HG02623 (cell line): ENCODE measurements around the gene CENPL.
"Not testable (repeated sequence)": the region's sequence is repeated elsewhere in the genome, so short reads cannot be mapped to it uniquely, and the experiment has no call there.

Source experiments
- ATAC-seq: cut with Tn5 transposase; IDR thresholded peaks from one replicate; pipeline ENCODE4 v1.9.1; 2021; ENCODE audit warnings: moderate library complexity; ENCODE audit not compliant: unreplicated experiment

Gene CENPL, protein sequence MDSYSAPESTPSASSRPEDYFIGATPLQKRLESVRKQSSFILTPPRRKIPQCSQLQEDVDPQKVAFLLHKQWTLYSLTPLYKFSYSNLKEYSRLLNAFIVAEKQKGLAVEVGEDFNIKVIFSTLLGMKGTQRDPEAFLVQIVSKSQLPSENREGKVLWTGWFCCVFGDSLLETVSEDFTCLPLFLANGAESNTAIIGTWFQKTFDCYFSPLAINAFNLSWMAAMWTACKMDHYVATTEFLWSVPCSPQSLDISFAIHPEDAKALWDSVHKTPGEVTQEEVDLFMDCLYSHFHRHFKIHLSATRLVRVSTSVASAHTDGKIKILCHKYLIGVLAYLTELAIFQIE

DNA sequence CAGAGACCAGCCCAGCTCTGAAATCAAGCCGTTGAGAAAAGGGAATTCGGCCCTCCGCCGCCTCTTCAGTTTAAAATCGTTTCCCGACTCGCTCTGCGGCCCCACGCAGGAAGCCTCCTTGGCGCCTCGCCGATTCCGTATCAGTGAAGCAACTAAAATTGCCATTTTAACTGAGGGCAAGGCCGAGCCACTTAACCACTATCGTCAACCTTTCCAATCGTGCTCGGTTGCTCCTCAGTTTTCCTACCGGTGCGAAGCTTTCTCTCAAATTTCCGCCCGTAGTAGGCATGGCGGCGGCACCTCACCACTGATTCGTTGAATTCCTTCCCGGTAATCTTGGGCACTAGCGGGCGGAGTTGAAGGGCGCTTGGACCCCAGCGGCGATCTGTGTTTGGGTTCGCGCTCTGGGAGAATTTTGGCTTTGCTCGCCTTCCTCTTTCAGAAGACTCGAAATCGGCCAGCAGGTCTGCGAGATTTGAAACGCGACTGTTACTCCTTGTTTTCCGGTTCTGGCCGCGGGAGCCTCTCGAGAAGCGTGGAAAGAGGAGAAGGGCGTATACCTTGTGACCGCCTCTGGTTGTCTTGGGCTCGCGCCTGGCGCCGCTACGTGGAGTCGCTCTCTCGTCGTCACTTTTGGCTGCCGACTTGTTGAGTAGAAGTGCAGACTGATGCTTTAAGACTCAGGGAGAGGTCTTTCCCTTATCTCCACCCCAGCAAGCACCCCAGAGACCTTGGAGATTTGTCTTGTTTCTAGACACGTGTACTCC, at the start of gene CENPL, which contains the start of gene DARS2:
CENPL (minus strand) TSS at position 569 of the 767 bp plus-strand sequence. CDS start 13,584 bp downstream, outside the sequence.
DARS2 (plus strand) TSS at position 359 of the 767 bp plus-strand sequence. CDS start 557 bp downstream, outside the sequence.
- ATAC-seq = peak; percentile 85

DNA sequence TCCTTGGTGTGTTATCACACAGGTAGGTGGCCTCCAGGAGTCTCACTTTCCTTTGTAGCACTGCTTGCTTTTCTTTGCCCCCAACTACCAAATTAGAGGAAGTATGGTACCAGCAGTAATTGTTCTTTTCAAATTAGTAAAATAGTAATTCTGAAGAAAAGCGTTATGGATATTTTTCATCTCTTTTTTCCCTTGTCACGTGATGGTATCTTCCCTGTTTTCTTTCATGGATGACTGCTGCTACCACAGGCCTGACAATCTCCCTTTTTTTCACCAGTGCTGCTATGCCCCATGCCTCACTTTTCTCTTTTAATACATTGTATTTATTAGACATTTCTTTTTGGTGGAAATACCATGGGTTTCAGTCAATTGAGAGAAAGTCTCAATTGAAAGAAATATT, 46.8 kb upstream of the CENPL start:
- no peak for ATAC-seq

DNA sequence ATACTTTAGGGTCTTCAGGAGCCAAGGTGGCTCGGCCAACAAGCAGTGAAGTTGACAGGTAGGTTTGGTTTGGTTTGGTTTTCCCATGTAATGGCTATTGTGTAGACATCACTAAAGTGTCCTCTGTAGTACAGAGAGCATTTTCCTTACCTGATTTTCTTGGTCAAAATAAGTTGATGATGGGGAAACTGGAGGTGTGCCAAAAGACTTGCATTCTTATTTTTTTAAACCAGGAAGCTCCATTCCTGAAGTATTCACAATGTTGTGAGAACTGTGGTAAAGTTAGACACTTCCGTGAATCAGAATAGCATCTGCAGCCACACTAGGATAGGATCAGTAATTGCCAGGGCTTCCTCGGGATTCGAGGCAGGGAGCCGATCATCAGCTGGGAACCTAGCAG, 46.4 kb upstream of the CENPL start:
- no peak for ATAC-seq

DNA sequence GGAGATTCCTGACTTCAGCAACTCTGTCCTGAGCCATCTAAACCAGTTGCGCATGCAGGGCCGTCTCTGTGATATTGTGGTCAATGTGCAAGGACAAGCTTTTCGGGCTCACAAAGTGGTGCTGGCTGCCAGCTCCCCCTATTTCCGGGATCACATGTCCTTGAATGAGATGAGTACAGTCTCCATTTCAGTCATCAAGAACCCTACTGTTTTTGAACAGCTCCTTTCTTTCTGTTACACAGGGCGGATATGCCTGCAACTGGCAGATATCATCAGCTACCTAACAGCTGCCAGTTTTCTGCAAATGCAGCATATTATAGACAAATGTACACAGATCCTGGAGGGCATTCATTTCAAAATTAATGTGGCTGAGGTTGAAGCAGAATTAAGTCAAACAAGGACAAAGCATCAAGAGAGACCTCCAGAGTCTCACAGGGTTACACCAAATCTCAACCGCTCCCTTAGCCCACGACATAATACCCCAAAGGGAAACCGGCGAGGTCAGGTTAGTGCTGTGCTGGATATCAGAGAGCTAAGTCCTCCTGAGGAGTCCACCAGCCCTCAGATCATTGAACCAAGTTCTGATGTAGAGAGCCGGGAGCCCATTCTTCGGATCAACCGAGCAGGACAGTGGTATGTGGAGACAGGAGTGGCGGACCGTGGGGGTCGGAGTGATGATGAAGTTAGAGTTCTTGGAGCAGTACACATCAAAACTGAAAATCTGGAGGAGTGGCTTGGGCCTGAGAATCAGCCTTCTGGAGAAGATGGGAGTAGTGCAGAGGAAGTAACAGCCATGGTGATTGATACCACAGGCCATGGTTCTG, 45.8 kb upstream of the CENPL start:
- no peak for ATAC-seq

DNA sequence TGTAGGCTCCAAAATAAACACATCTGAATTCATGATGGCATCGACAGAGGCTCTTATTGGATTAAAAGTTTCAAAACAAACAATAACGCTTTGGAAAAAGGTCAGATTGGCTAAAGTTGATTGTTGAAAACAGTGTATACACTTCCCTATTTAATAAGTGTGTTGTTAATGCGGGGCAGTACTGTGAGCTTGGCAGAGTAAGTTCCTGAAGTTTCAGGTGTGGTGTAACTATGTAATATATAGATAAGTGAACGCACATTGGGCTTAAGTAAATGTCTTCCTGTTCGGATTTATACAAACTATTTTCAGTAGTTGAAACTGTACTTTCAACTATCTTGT, 44.3 kb upstream of the CENPL start:
- no peak for ATAC-seq

DNA sequence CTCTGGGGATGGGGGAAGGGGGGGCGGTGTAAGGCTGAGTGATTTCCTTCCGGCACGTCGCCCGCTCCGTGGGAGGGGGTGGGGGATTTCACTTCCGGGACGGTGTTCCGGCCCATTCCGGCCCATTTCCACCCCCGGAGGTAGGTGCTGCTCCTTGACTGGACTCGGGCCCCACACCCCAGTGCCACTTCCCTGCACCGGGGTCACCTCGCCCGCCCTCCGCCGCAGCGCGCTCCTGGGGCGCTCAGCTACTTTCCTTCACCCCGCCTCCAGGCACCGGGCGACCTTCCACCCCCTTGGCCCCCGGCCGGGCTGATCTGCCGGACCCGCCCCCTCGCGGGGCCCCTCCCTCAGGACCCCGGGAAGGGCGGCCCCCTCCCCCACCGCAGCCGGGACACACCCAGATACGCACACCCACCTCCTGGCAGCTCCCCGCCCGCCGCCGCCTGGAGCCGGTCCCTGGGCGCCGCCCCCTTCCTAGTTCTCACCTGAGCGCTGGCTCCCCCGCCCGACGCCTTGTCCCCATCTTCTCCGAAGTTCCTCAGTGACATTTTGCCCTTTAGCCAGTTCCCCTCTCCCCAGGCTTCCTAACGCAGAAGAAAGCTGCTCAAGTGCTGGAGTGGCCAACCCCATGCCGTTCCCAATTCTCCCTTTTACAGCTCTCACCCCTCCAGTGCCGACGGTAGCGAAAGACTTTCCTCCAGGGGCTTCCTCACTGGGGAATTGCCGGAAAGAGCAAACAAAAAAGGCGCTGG, 43.8 kb upstream of the CENPL start, which contains the start of gene ZBTB37:
ZBTB37 (plus strand) TSS at position 115 of the 755 bp plus-strand sequence. CDS start 1,846 bp downstream, outside the sequence.
- ATAC-seq = peak; percentile 49

DNA sequence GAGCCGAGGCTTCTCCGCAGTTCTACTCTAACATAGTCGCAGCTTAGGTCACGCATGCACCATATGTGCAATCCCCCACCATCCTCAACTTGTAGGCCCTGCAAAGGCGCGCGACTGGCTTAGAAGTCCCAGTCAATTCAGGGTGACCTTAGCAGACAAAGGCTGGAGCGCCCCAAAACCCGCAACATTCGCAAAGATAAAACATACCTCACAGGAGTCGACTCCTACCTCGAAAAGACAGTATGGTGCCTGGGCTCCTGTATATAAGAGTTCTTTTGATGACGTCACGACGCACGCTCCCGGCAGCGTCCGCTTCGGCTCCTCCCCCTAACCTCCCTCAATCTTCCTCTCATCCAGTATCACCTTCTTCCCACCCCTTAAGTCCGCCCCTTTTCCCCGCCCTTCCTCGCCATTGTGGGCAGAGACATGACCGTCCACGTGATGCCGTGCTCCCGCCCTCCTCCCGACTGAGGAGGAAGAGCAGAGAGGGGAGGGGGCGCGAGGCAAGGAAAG, 43.1 kb upstream of the CENPL start, which contains the start of gene GAS5:
GAS5 (minus strand) TSS at position 237 of the 513 bp plus-strand sequence.
- peak; percentile 76 for ATAC-seq

DNA sequence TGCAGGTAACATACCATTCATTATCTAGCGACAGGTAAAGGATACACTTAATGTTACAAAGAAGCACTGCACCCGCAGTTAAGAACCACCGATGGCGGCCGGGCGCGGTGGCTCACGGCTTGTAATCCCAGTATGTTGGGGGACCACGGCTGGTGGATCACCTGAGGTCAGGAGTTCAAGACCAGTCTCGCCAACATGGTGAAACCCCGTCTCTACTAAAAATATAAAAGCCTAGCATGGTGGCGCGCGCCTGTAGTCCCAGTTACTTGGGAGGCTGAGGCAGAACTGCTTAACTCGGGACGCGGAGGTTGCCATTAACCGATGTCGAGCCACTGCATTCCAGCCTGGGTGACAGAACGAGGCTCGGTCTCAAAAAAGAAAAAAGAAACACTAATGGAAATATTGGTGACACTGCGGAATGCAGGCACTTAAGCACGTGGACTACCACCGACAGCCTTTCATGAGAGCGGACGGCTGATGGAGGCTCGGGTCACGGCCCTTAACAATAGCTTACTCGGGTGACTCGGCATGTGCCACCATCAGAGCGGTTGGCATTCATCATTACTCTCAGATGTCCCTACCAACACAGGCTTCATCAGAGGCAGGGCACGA, 42.6 kb upstream of the CENPL start:
- no peak for ATAC-seq

DNA sequence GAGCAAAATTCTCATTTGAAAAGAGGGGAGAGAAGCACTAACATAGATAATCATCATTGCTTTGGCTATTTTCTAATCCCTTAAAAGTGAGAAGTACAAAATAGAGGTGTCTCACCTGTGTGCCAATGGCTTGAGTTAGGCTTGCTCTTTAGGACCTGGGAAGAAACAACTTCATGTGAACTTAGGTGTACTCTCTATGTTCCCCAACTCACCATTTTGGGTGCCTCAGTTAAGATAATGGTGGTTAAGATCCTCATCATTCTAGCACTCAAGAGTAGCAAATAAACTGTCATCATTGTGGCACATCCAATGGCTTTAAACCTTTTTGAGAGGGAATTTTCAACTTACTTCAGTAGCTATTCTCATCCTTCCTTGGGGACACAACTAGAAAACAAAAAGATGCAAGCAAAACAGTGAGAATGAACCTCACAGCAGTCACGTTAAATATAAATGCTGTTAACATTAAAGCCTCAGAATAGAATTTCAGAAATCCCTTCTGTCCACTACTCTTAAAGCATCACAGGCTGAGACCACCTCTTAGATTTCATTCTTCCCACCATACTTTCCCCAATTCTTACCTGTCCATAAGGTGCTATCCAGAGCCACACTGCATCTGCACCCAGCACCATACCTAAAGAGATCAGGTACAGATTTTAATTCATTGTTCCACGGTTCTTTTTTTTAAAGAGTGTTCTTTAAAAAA, 41.9 kb upstream of the CENPL start:
- no peak for ATAC-seq

DNA sequence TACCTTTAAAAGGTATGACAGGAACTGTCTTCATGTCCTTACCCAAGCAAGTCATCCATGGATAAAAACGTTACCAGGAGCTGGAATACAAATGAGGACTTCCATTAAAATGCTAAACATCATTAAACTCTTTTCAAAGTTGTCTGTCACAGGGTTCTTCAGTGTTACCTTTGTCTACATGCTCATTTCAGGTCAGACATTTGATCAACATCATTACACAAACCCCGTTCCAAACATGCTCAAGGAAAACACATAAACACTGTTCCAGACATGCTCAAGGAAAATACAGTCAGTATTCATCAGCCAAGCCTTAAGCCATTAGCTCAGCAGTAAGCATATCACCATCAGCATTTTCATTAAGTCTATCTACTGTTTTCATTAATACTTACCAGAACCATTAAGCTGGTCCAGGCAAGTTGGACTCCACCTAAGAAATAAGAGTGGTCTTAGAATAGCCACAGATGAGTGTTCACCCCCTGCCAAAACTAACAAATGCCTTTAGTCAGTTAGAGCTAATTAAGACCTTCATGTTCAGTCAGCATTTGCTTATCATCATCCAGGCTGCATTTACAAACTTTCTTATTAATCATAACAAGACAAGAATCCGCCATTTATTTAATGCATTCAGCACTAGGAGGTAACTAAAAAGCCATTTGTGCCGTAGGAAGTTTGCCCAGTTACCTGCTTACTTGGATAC, 40.9 kb upstream of the CENPL start:
- ATAC-seq = no peak

DNA sequence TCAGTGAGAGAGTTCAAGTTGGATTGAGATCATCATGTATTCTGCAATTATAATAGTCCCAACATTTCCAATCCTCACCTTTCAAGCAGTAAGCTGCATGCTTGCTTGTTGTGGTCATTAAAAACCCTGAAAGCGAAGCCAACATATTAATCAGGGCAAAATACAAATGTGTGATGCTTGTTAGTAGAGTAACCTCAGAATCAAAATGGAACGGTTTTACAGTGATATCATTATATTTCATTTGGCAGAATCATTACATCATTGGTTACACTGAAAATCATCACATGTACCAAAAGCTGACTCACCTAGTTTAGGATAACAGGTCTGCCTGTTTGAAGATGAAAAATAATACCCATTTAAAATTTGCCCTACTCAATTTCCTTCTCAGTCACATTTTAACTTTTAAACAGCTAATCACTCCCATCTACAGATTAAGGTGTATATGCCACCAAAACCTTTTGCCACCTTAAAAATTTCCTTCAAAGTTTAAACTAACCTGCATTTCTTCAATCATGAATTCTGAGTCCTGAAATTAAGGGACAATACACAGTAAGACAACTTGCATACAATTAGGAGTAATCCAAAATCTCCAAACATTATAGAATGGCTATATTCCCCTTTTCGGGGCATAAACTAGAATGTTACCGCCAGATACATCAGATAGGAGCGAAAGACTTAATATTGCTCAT, 39.6 kb upstream of the CENPL start:
- ATAC-seq = no peak

DNA sequence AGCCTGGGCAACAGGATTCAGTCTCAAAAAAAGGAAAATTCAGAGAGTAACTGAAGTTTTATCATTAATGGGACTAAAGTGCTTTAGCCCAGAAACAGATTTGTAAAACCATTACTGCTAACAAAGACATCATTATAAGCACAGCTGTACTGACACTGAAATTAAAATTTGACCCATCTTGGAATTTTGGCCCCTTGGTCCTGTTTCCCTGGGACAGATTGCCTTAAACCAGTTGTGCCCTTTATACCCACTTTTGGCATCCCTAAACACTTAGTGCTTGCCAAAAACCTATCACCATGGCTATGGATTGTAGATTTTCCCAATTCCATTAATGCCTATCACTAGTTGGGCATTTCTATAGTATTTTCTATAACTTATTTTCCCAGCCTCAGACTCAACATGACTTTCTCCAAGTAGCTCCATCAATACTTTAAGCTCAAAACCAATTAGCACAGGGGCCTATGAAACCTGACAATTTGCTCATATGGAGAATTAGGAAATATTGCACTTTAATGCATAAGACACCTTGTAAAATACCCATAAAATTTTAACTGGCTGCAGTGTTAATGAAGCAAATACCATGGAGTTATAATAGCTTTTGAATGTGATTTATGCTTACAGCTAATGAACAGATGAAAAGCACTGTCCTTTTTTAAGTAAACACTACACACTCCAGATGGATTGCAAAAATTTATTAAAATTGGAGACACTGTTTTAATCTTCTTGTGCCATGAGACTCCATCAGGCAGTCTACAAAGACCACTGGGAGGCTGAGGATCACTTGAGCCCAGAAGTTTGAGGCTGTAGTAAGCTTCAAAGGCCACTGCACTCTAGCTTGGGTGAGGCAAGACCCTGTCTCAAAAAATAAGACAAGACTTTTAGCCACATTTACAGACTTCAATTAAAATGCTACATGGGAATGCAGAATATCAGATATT, 38.8 kb upstream of the CENPL start:
- ATAC-seq = no peak

DNA sequence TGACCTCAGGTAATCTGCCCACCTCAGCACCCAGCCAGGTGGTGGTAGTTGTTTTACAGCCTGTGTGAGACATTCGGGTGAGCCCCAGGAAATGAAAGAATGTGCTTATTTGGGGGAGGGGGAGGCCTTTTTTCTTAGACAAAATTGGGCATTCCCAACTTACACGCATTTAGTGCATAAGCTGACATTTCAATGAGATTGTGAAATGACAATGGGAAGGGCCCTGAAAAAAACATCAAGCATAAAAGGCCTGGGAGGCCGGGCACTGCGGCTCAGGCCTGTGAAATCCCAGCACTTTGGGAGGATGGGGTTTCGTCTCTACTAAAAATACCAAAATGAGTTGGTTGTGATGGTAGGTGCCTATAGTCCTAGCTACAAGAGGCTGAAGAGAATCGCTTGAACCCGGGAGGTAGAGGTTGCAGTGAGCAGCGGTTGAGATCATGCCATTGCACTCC, 38.1 kb upstream of the CENPL start:
- ATAC-seq = no peak

DNA sequence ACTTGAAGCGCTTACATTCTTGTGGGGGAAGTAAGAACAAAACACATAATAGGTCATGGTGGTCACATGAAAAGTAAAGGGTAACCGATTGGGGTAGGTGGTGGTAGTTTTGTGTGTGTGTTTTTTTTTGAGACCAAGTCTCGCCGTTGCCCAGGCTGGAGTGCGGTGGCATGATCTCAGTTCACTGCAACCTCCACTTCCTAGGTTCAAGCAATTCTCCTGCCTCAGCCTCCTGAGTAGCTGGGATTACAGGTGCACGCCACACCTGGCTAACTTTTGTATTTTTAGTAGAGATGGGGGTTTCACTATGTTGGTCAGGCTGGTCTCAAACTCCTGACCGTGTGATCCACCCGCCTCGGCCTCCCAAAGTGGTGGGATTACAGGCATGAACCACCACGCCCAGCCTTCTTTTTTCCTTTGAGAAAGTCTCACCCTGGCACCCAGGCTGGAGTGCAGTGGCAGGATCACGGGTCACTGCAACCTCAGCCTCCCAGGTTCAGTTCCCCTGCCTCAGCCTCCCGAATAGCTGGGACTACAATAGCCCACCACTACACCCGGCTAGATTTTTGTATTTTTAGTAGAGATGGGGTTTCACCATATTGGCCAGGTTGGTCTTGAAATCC, 37.6 kb upstream of the CENPL start:
- ATAC-seq = not testable (repeated sequence)

DNA sequence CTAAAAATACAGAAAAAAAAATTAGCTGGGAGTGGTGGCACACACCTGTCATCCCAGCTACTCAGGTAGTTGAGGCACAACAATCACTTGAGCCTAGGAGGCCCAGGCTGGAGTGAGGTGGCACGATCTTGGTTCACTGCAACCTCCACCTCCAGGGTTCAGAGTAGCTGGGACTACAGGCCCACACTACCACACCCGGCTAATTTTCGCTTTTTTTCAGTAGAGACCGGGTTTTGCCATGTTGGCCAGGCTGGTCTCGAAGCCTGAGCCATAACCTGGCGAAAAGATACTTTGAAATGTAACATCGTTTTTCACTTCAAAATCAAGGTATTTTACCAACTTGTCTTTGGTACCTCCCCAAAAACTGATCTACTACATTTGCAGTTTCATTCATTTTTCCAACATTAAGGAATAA, 37.1 kb upstream of the CENPL start:
- ATAC-seq = no peak

DNA sequence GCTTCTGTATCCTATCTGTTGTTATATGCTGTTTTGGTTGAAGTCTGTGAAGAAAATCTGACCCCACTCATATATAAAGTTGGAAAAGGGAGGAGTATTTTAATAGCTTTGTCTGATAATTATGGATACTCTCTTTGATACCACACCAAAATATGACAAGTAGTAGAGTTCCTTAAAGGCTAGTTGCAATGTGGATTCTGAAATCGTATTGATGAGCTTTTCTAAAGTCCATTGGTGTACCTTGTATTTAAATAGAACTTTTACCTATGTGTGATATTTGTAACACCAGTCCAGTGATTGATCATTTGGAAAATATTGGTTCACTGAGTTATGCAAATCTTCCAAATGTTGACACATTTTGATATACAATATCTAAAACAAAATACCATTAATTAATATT, 35.4 kb upstream of the CENPL start:
- ATAC-seq = no peak
